ENCODE results near the gene TANK. TPM values are rescaled to one million over a fixed set of nuclear protein-coding genes. Genes with fewer than 3 reads are reported as not detected.

Gene TANK
- total and polyA plus RNA-seq, 2 of the 13 experiments (the other 11 are each of a cell fraction or from before 2014, with no cell fraction given), result 66.9 to 96.1 TPM

- TF ChIP-seq BATF2 (CRISPR knock-in tag; IDR thresholded peaks at IDR 0.05) (no peak), ZNF639 (CRISPR knock-in tag; conservative IDR thresholded peaks at IDR 0.05) (no peak), MEF2D (CRISPR knock-in tag; IDR thresholded peaks at IDR 0.05) (no peak), HNRNPK (IDR thresholded peaks at IDR 0.05; ENCODE audit: low read depth, low read length, poor library complexity, severe bottlenecking) (no peak), NCOA1 (CRISPR knock-in tag; IDR thresholded peaks at IDR 0.05) (no peak), RXRB (CRISPR knock-in tag; IDR thresholded peaks at IDR 0.05; ENCODE audit: borderline replicate concordance) (no peak), ZNF768 (CRISPR knock-in tag; IDR thresholded peaks at IDR 0.05) (no peak), RARA (CRISPR knock-in tag; IDR thresholded peaks at IDR 0.05) (0 out of 2 replicates have a peak, but pooled peaks have one; percentile 57), ZNF782 (CRISPR knock-in tag; IDR thresholded peaks at IDR 0.05; ENCODE audit: borderline replicate concordance) (no peak), ZNF17 (CRISPR knock-in tag; IDR thresholded peaks at IDR 0.05) (no peak), PLSCR1 (CRISPR knock-in tag; IDR thresholded peaks at IDR 0.05; ENCODE audit: borderline replicate concordance) (no peak), POGZ (CRISPR knock-in tag; IDR thresholded peaks at IDR 0.05) (no peak; the same call in 1 of the 2 replicates), RBAK (CRISPR knock-in tag; IDR thresholded peaks at IDR 0.05) (peak; percentile 65; the same call in 1 of the 2 replicates), STAT5B (CRISPR knock-in tag; IDR thresholded peaks at IDR 0.05) (no peak), ZNF143 (CRISPR knock-in tag; IDR thresholded peaks at IDR 0.05) (no peak), IKZF4 (CRISPR knock-in tag; IDR thresholded peaks at IDR 0.05; ENCODE audit: borderline replicate concordance, low read depth, not compliant biosample characterization) (no peak), ZNF567 (CRISPR knock-in tag; IDR thresholded peaks at IDR 0.05; ENCODE audit: borderline replicate concordance) (no peak), ZGPAT (CRISPR knock-in tag; IDR thresholded peaks at IDR 0.05) (peak; percentile 60; the same call in 1 of the 2 replicates), SCMH1 (CRISPR knock-in tag; IDR thresholded peaks at IDR 0.05; ENCODE audit: borderline replicate concordance) (no peak), GLMP (CRISPR knock-in tag; IDR thresholded peaks at IDR 0.05; ENCODE audit: borderline replicate concordance) (no peak), GLI4 (CRISPR knock-in tag; IDR thresholded peaks at IDR 0.05; ENCODE audit: borderline replicate concordance) (no peak)
These were observed 44.4 kb upstream of the TANK start (continued) for GRCh38 chr2:161115605-161116380.

Data from HepG2 (cell line).